GM12891 (cell line): Measurements from ENCODE around the gene NOXRED1.

Source experiments
- PAX5 ChIP-seq: IDR thresholded peaks from 2 replicates; pipeline ENCODE4 v1.6.1; 2011; ENCODE audit warnings: low read length, moderate library complexity, mild to moderate bottlenecking; ENCODE audit not compliant: insufficient read depth, severe bottlenecking
- POLR2A ChIP-seq: IDR thresholded peaks from 2 replicates; pipeline ENCODE4 v1.6.1; 2011; ENCODE audit warnings: low read depth, low read length, control low read depth
- POLR2AphosphoS5 ChIP-seq: IDR thresholded peaks from 2 replicates; pipeline ENCODE4 v1.6.1; 2011; ENCODE audit warnings: low read depth, low read length, control low read depth
- POU2F2 ChIP-seq: IDR thresholded peaks from 2 replicates; pipeline ENCODE4 v1.6.1; 2011; ENCODE audit warnings: low read depth, mild to moderate bottlenecking, control low read depth, low read length, moderate library complexity
- SPI1 ChIP-seq: IDR thresholded peaks from 2 replicates; pipeline ENCODE4 v1.6.1; 2011; ENCODE audit warnings: low read depth, low read length, control low read depth
- TAF1 ChIP-seq: IDR thresholded peaks from 2 replicates; pipeline ENCODE4 v1.6.1; 2011; ENCODE audit warnings: low read depth, low read length, control low read depth

DNA sequence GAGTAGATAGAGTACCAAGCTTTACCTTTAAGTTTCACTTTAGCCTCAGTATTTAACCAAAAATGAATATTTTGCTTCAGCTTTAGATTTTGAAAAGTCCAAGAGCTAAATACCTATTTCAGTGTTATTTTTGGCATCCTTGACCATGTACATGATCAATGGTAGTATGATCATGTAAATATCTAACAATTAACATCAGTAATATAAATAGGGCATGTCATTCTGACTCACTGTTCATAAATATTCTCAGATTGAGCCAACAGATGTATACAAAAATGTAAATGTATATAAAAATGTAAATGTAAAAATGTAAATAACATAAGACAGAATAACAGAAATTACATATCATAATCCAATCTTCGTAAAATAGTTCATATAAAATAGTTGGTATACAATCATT, 15.3 kb upstream of the NOXRED1 start:
- TF ChIP-seq POLR2A (no peak), TAF1 (no peak), POLR2AphosphoS5 (no peak), PAX5 (no peak), POU2F2 (no peak), SPI1 (no peak)
